Neural progenitor cell (in vitro differentiated cells): ENCODE results near the gene CYLD. TPM values are rescaled to one million over a fixed set of nuclear protein-coding genes. Genes with fewer than 3 reads are reported as not detected.

ENCODE experiments used
- DNase-seq: peaks from one replicate; pipeline ENCODE4 v3.0.0-alpha.2; 2016; ENCODE audit warnings: low spot score
- H2AFZ ChIP-seq: fragments of 200-600 bp; sonication (generic); replicated peaks from 2 replicates; pipeline ENCODE4 v1.6.1; 2016; ENCODE audit warnings: antibody characterized with exemption
- H3F3A ChIP-seq: fragments of 200-600 bp; sonication (generic); 2 replicates; pipeline ENCODE4 v1.6.1; 2016; ENCODE audit warnings: antibody characterized with exemption, low read depth
- H3K27ac ChIP-seq: fragments of 200-600 bp; sonication (generic); 2 replicates; pipeline ENCODE4 v1.5.1; 2016; ENCODE audit warnings: mild to moderate bottlenecking
- H3K27me3 ChIP-seq: fragments of 200-600 bp; sonication (generic); 2 replicates; pipeline ENCODE4 v1.6.1; 2016; ENCODE audit warnings: mild to moderate bottlenecking, moderate library complexity
- H3K36me3 ChIP-seq: fragments of 200-600 bp; sonication (generic); 2 replicates; pipeline ENCODE4 v1.5.1; 2016
- H3K4me1 ChIP-seq: fragments of 200-600 bp; sonication (generic); 2 replicates; pipeline ENCODE4 v1.6.1; 2016; ENCODE audit warnings: mixed run types
- H3K4me2 ChIP-seq: fragments of 200-600 bp; sonication (generic); 2 replicates; pipeline ENCODE4 v1.6.1; 2016
- H3K4me3 ChIP-seq: fragments of 200-600 bp; sonication (generic); 2 replicates; pipeline ENCODE4 v1.5.1; 2016
- H3K79me2 ChIP-seq: fragments of 200-600 bp; sonication (generic); 2 replicates; pipeline ENCODE4 v1.6.1; 2016; ENCODE audit warnings: low read depth
- H3K9ac ChIP-seq: fragments of 200-600 bp; sonication (generic); 2 replicates; pipeline ENCODE4 v1.6.1; 2016
- H3K9me3 ChIP-seq: fragments of 200-600 bp; sonication (generic); 2 replicates; pipeline ENCODE4 v1.5.1; 2016; ENCODE audit warnings: low read depth
- H4K20me1 ChIP-seq: fragments of 200-600 bp; sonication (generic); 2 replicates; pipeline ENCODE4 v1.6.1; 2016; ENCODE audit warnings: low read depth
- H3K27ac Mint-ChIP-seq: 3 replicates; pipeline ENCODE4 v1.8.0; 2021; ENCODE audit warnings: mixed read lengths
- H3K27me3 Mint-ChIP-seq: 2 replicates; pipeline ENCODE4 v1.8.0; 2022; ENCODE audit warnings: low read depth, mild to moderate bottlenecking, inconsistent platforms, moderate library complexity, mixed read lengths; ENCODE audit not compliant: insufficient read depth
- H3K36me3 Mint-ChIP-seq: 3 replicates; pipeline ENCODE4 v1.8.0; 2021; ENCODE audit warnings: mixed read lengths
- H3K4me1 Mint-ChIP-seq: 3 replicates; pipeline ENCODE4 v1.8.0; 2021; ENCODE audit warnings: mixed read lengths
- H3K4me3 Mint-ChIP-seq: 3 replicates; pipeline ENCODE4 v1.8.0; 2021; ENCODE audit warnings: mild to moderate bottlenecking, moderate library complexity, mixed read lengths
- H3K9me3 Mint-ChIP-seq: 3 replicates; pipeline ENCODE4 v1.8.0; 2020; ENCODE audit warnings: mixed read lengths
- EZH2 ChIP-seq: fragments of 200-600 bp; sonication (generic); IDR thresholded peaks from 2 replicates; pipeline ENCODE4 v1.6.1; 2017; ENCODE audit warnings: antibody characterized with exemption, mild to moderate bottlenecking, moderate library complexity
- EZH2phosphoT487 ChIP-seq: fragments of 200-600 bp; sonication (generic); IDR thresholded peaks from 2 replicates; pipeline ENCODE4 v1.6.1; 2017; ENCODE audit warnings: antibody characterized with exemption
- total RNA-seq: library from RNA; depleted of rRNA; stranded (reverse); fragments of >200 nt; gene quantifications from 2 replicates; pipeline ENCODE4 v1.2.3, GENCODE V29; 2015; ENCODE audit warnings: low replicate concordance
- TF ChIP-seq, protein P1 (sequence below): fragments of 200-600 bp; sonication (generic); IDR thresholded peaks from 2 replicates; pipeline ENCODE4 v1.5.1; 2017; ENCODE audit warnings: antibody characterized with exemption, mild to moderate bottlenecking

Gene CYLD
- total RNA-seq, 1 donor from 2014 or later = 22.0 TPM

DNA sequence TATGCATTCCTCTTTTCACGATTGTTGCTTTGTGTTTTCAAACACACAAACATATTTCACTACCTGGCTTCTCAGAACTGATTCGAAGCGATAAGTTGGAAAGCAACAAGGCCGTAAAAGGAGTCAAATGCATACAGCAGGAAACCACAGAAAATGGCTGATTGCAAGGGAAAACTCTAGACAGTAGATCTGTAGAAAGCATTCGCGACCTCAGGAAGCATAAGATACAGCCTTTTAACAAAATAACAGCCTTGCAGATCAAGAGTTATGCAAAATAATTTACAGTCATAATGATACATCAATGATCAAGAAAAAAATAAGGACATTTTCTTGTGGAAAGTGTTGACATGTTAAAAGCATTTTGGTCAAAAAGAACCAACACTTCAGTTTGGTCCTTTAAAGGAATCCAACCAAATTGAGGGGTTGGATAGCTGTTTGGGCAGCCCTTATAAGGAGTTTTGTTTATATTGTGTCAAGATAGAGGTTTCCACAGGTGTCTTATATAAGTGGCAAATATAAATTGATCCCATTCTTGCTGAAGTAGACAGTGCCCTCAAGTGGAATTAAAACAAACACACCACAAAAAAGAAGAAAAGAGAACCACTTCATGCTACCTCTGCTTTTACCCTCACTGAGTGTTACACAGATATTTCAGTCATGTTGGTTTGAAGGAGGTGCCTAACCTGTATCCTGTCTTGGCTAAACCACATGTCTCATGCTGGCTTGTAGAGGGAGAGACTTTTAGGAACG, 5.5 kb downstream of the CYLD start:
- no peaks in the 10 kb centered on the region for H3K9me3 Mint-ChIP-seq
- no peak for DNase-seq
- no peaks in the 10 kb centered on the region for H3K27me3 ChIP-seq
- no peak overlapping the region for H3K4me2 ChIP-seq
- H3K9me3 ChIP-seq = no peaks in the 10 kb centered on the region
- H3K4me1 ChIP-seq = peaks cover 10% of the 10 kb centered on the region
- H3K79me2 ChIP-seq = no peaks in the 10 kb centered on the region
- no peaks in the 10 kb centered on the region for H3K36me3 ChIP-seq
- H3F3A ChIP-seq = no peaks in the 10 kb centered on the region
- no peak overlapping the region for H3K4me3 ChIP-seq
- no peak overlapping the region for H3K27ac ChIP-seq
- peaks cover 4% of the 10 kb centered on the region for H3K27me3 Mint-ChIP-seq
- no peak overlapping the region for H3K4me3 Mint-ChIP-seq
- no peak overlapping the region for H2AFZ ChIP-seq
- peaks cover 2% of the 10 kb centered on the region for H3K36me3 Mint-ChIP-seq
- H3K27ac Mint-ChIP-seq = no peak overlapping the region
- TF ChIP-seq, protein P1, sequence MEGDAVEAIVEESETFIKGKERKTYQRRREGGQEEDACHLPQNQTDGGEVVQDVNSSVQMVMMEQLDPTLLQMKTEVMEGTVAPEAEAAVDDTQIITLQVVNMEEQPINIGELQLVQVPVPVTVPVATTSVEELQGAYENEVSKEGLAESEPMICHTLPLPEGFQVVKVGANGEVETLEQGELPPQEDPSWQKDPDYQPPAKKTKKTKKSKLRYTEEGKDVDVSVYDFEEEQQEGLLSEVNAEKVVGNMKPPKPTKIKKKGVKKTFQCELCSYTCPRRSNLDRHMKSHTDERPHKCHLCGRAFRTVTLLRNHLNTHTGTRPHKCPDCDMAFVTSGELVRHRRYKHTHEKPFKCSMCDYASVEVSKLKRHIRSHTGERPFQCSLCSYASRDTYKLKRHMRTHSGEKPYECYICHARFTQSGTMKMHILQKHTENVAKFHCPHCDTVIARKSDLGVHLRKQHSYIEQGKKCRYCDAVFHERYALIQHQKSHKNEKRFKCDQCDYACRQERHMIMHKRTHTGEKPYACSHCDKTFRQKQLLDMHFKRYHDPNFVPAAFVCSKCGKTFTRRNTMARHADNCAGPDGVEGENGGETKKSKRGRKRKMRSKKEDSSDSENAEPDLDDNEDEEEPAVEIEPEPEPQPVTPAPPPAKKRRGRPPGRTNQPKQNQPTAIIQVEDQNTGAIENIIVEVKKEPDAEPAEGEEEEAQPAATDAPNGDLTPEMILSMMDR = peak; percentile 44
- TF ChIP-seq EZH2phosphoT487 = no peak
- peaks cover 8% of the 10 kb centered on the region for H3K4me1 Mint-ChIP-seq
- H4K20me1 ChIP-seq = no peaks in the 10 kb centered on the region
- no peak overlapping the region for H3K9ac ChIP-seq

DNA sequence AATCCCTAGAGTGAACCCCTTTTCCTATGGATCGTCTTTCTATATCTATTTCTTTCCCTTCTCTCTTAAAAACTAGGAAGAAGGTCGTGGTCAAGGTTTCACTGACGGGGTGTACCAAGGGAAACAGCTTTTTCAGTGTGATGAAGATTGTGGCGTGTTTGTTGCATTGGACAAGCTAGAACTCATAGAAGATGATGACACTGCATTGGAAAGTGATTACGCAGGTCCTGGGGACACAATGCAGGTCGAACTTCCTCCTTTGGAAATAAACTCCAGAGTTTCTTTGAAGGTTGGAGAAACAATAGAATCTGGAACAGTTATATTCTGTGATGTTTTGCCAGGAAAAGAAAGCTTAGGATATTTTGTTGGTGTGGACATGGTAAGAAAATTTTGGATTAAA, 9.6 kb downstream of the CYLD start:
- no peak for TF ChIP-seq EZH2
- TF ChIP-seq, protein P1 = no peak
- no peak for TF ChIP-seq EZH2phosphoT487
- Histone ChIP-seq H3K9ac (no peak overlapping the region), H3K79me2 (no peaks in the 10 kb centered on the region), H3K4me3 (no peak overlapping the region), H3K4me2 (no peak overlapping the region), H4K20me1 (no peaks in the 10 kb centered on the region), H3K27me3 (no peaks in the 10 kb centered on the region), H3K36me3 (peaks cover 8% of the 10 kb centered on the region), H2AFZ (no peak overlapping the region), H3K9me3 (no peaks in the 10 kb centered on the region), H3K4me1 (peaks cover 4% of the 10 kb centered on the region), H3K27ac (no peak overlapping the region), H3F3A (no peaks in the 10 kb centered on the region)
- Mint-ChIP-seq H3K36me3 (peaks cover 11% of the 10 kb centered on the region), H3K9me3 (no peaks in the 10 kb centered on the region), H3K27me3 (no peaks in the 10 kb centered on the region), H3K4me3 (no peak overlapping the region), H3K27ac (no peak overlapping the region), H3K4me1 (no peaks in the 10 kb centered on the region)
- no peak for DNase-seq

DNA sequence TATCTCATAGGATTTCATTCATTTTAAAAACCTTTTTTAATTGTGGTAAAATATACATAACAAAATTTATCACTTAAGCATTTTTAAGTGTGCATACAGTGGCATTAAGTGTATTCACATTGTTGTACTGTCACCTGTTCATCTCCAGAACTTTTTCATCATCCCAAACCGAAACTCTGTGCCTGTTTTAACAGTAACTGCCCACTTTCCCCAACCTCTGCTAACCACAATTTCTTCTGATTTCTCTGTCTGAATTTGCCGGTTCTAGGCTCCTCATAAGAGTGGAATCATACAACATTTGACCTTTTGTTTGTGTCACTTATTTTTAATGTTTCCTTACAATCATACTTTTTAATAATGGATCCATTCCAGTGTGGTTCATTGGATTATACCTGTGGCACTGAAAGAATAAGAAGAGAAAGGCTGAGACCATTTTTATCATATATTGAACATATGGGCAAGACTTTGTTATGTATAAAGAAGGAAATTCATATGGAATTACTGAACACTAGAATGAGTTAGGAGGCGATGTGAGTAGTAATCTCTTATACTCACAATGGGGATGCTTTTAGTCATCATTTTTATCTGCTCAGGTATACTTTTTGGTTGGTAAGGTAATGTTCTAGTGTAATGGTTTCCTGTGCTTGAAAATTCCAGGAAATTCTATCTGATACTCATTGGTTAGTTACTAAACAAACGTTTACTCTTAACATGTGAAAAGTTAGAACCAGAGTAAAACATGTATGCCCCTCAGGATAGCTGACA, 10.8 kb downstream of the CYLD start:
- Histone ChIP-seq H2AFZ (no peak overlapping the region), H3K79me2 (no peaks in the 10 kb centered on the region), H3K27me3 (no peaks in the 10 kb centered on the region), H3F3A (no peaks in the 10 kb centered on the region), H3K9me3 (no peaks in the 10 kb centered on the region), H3K9ac (no peak overlapping the region), H3K36me3 (peaks cover 8% of the 10 kb centered on the region), H3K4me2 (no peak overlapping the region), H3K4me1 (peaks cover 4% of the 10 kb centered on the region), H4K20me1 (no peaks in the 10 kb centered on the region), H3K27ac (no peak overlapping the region), H3K4me3 (no peak overlapping the region)
- Mint-ChIP-seq H3K27me3 (no peaks in the 10 kb centered on the region), H3K36me3 (peaks cover 11% of the 10 kb centered on the region), H3K27ac (no peak overlapping the region), H3K4me3 (no peak overlapping the region), H3K9me3 (no peaks in the 10 kb centered on the region), H3K4me1 (no peaks in the 10 kb centered on the region)
- TF ChIP-seq EZH2 (no peak), EZH2phosphoT487 (no peak)
- TF ChIP-seq, protein P1 = no peak
- DNase-seq = no peak
